Stimulated activated CD8-positive, alpha-beta memory T cell treated with anti-CD3 and anti-CD28 coated beads, Interleukin-4, amount 100 ng/mL, for 24 hours (primary cell): ENCODE results near the gene UBIAD1.
A peak's percentile ranks its signal among the peaks of the same experiment; 100 is the strongest.
"Not testable (repeated sequence)": the region's sequence is repeated elsewhere in the genome, so short reads cannot be mapped to it uniquely, and the experiment has no call there.

Source experiments
- DNase-seq: peaks from one replicate; pipeline ENCODE4 v3.0.0-alpha.2; 2020; ENCODE audit warnings: low read depth

UBIAD1 gene

GRCh38 chr1:11272832-11273594 is at the start of gene UBIAD1:
TSS of gene UBIAD1 (plus strand) at chr1:11273198. CDS start at chr1:11273532, 334 bp downstream.
- peak; percentile 72 for DNase-seq

GRCh38 chr1:11227106-11228077 is 45.6 kb upstream of the UBIAD1 start:
- no peak for DNase-seq

GRCh38 chr1:11229203-11229602 is 43.8 kb upstream of the UBIAD1 start:
- no peak for DNase-seq

GRCh38 chr1:11233208-11233607 is 39.8 kb upstream of the UBIAD1 start:
- no peak for DNase-seq

GRCh38 chr1:11237356-11237755 is 35.6 kb upstream of the UBIAD1 start:
- no peak for DNase-seq

GRCh38 chr1:11238311-11238710 is 34.7 kb upstream of the UBIAD1 start:
- no peak for DNase-seq

GRCh38 chr1:11245248-11245647 is 27.8 kb upstream of the UBIAD1 start:
- DNase-seq: no peak

GRCh38 chr1:11245904-11246719 is 26.9 kb upstream of the UBIAD1 start:
- DNase-seq: no peak

GRCh38 chr1:11248169-11248568 is 24.8 kb upstream of the UBIAD1 start:
- no peak for DNase-seq

- DNase-seq: no peak
Observed at GRCh38 chr1:11252538-11252937, 20.5 kb upstream of the UBIAD1 start.

GRCh38 chr1:11253226-11253625 is 19.8 kb upstream of the UBIAD1 start:
- no peak for DNase-seq

GRCh38 chr1:11256299-11256698 is 16.7 kb upstream of the UBIAD1 start:
- no peak for DNase-seq

GRCh38 chr1:11262171-11263049 is 10.6 kb upstream of the UBIAD1 start, which contains the start of gene MTOR:
TSS of gene MTOR (minus strand) at chr1:11262551. CDS start at chr1:11259409, 3,142 bp downstream.
- peak; percentile 92 for DNase-seq

GRCh38 chr1:11266268-11267074 is 6.5 kb upstream of the UBIAD1 start:
- DNase-seq: no peak

GRCh38 chr1:11267350-11268337 is 5.4 kb upstream of the UBIAD1 start:
- not testable (repeated sequence) for DNase-seq

- DNase-seq: no peak
Observed at GRCh38 chr1:11272544-11272831, 510 bp upstream of the UBIAD1 start.

GRCh38 chr1:11273595-11274234 is 717 bp downstream of the UBIAD1 start:
- DNase-seq: no peak

- no peak for DNase-seq
Observed at GRCh38 chr1:11279152-11279551, 6.2 kb downstream of the UBIAD1 start.

GRCh38 chr1:11279630-11280029 is 6.6 kb downstream of the UBIAD1 start:
- no peak for DNase-seq
